Stimulated activated CD4-positive, alpha-beta T cell treated with anti-CD3 and anti-CD28 coated beads, Interleukin-1b, Interleukin-23, amount 100 ng/mL, for 48 hours (primary cell): ENCODE data around the gene CDH4.

ENCODE experiments used
- DNase-seq: peaks from one replicate; pipeline ENCODE4 v3.0.0-alpha.2; 2020

Gene CDH4

DNA sequence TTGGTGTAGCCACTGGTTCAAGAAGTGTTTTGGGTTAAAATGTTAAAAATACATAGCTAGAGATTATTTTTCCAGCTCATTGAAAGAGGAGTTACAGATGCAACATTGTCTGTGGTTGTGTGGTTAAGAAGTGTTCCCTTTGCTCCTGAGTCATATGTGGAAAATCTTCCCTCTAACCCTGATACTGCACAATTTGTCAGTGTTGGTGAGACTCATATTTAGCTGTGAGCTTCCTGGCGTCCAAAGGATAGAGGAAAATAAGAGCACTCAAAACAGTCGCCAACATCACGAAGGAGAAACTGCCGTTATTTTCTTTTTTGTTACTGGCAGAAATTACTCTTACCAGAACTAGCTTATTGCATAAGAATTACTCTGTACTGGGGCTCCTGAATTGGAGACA lies 250.4 kb downstream of the CDH4 start:
- no peak for DNase-seq

DNA sequence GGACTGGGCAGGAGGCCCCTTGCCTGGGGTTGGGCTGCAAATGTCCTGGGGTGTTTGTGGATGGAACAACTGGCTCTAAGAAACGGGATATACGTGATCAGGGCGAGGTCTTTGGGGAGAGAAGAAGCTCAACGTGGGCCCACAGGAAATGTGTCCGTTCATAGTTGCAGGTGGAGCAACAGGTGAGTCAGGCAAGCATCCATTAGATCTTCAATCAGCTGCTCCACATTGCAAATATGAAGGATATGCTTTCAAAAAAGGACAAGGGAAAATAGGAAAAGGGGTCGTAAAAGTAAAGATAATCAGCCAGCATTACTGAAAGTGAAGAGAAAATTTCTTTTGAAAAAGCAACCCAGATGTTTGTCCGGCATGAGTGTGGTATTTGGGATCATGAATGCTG lies 251.0 kb downstream of the CDH4 start:
- no peak for DNase-seq

DNA sequence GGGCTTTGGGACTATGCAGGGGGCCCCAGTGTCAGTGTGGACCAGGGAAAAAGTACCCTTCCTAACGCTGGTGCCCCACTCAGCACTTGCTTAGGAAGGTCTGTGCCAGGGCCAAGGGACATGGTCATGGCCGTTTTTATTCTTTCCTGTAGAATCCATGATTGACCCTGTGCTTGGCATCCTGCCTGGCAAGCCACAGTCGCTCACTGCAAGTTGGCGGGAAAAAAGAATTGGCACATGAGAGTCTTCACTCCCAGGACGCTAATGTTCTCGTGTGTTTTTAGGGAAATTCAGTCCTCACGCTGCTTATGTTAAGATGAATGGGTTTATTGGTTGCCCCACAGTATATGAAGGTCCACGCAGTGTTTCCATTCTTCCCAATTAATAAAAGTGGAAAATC lies 253.4 kb downstream of the CDH4 start:
- no peak for DNase-seq

DNA sequence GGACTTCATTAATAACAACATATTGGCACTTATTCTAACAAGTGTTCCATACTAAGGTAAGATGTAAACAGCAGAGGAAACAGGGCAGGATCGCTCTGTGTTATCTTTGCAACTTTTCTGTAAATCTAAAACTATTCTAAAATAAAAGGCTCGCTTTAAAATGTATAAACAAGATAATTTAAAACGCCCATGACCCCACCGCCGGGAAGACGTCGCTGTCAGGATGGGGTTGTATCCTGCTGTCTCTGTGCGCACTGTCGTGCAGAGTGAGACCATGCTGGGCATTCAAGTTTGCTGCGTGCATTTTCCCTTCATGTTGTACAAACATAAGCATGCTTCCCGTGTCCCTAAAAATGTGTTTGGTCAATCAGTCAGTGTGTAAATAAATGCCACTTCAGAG lies 255.7 kb downstream of the CDH4 start:
- no peak for DNase-seq

DNA sequence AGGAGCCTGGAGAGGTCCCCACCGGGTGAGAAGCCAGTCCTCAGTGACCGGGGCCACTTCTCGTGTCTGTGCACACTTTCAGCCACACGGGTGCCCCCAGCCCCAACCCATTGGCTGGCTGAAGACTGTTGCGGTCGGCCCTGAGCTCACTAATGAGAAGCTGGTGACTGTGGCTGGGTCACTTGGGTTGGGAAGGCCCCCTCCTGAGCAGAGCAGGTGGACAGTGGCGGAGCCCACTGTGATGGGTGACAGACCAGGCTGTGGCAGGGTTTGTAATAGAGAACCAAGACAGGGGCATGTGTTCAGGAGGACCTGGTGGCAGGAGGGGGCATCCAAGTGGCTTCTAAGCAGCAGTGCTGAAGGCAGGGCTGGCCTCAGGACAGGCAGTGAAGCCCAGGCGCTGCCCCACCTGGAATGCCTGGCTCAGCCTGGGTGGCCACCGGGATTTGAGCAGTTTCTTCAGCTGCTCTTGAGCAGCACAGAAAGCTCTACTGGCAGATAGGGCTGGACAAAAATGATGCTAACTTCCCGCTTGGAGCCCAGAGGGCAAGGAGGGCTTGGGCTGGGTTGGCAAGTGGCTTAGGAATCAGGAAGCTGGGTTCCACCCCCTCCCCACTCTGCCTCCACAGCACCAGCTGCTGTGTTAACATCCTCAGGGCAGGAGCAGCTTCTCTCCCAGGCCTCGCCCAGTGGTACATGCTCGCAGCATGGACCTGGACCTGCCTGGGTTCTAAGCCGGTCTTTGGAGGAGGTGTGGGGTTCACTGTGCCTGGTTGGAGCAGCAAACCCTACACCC lies 256.4 kb downstream of the CDH4 start:
- DNase-seq: no peak

DNA sequence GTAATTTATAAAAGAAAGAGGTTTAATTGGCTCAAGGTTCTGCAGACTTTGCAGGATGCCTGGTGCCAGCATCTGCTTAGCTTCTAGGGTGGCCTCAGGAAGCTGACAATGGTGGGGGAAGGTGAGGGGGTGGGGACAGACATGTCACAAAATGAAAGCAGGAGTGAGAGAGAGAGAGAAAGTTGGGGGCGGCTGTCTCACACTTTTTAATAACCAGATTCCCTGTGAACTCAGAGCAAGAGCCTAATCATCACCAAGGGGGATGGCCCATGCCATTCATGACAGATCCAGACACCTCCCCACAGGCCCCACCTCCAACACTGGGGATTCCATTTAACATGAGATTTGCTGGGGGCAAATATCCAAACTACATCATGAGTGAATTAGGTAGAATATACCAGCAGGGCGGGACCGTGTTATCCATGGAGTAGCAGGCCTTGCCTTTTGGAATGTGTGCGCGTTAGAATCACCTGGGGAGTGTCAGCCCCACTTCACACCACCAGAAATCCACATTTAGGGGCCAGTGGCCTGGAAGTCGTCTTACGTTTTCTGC lies 258.8 kb downstream of the CDH4 start:
- peak; percentile 38 for DNase-seq

DNA sequence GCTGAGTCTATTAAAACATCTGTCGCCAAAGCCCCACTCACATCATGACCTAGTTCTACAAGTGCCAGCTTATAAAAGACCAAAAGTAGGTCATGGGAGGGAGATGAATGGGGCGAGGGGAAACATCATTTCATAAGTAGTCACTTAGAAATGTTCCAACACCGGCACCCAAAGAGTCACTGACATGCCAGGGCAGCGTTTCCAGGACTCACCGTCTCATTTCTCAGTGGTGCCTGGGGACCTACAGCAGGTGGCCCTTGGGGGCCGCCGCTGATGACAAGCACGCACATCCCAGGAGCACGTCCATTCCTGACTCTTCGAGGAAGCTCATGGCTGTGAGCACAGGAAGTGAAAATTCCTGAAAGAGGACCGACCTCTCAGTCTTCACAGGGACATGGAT lies 260.4 kb downstream of the CDH4 start:
- no peak for DNase-seq

DNA sequence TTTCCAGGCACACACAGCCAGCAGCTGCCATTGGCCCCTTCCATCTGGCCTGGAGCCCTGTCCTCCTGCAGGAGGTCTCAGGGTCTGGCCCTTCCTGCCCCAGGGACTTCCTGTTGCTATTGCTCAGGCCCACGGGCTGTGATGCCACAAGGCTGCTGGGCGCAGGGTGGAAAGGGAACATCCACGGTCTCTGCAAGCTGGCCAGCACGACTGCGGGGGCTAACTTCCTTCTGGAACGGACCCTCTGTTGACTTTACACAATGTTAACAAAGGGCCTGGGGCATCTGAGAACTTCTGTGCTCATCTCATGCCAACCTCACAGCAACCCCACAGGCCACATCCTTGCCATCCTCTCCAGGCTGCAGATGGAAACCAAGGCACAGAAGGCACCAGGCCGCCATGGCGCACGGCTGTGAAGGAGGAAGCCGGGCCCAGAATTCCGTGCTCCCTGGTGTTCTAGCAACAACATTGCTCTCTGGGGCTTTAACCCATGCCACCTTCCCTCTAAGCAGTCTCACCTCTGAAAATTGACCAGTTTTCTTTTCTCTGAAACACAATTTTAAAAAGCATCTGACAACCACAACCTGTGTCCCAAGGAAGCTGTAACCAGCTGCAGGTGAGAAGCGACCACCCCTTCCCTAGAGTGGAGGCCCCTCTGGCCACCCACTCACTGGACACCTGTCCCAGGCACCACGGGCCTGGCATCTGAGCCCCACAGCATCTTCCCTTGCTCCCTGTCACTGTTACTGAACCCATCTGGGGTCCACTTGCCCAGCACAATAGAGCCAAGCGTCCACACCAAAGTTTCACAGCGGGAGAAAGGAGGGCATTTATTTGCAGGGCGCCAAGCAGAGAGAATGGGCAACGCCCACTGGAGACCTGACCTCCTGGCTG lies 261.3 kb downstream of the CDH4 start:
- no peak for DNase-seq

DNA sequence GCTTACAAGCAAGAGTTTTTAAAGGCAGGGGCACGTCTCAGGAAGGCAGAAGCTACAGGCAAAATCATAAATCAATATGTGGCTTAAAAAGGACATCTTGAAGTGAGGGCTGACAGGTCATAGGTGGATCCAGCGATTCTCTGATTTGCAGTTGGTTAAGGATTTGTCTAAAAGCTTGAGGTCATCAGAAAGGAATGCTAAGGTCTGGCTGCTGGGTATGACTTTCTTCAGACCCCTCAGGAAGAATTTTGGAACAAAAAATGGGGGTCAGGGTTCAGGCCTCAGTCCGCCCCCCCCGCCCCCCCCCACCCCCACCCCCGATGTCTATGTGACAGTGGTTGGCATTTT lies 261.9 kb downstream of the CDH4 start:
- no peak for DNase-seq

DNA sequence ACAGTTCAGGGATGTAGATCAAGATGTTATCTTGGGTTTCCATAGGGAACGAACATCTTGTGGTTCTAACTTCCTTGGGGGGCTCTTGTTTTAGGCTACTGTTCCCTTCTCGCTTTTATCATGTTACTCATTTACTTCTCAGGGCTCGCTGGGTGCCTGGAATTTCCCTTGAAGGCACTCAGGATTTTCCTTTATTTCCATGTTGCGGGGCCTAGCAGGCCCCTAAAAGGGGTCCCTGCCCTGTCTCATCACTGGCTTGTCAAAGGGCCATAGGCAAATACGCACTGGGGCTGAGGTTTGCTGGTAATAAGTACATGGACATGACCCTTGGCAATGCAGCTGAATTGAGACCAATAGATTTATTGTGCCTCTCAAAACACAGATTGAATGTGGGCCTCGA lies 262.3 kb downstream of the CDH4 start:
- no peak for DNase-seq

DNA sequence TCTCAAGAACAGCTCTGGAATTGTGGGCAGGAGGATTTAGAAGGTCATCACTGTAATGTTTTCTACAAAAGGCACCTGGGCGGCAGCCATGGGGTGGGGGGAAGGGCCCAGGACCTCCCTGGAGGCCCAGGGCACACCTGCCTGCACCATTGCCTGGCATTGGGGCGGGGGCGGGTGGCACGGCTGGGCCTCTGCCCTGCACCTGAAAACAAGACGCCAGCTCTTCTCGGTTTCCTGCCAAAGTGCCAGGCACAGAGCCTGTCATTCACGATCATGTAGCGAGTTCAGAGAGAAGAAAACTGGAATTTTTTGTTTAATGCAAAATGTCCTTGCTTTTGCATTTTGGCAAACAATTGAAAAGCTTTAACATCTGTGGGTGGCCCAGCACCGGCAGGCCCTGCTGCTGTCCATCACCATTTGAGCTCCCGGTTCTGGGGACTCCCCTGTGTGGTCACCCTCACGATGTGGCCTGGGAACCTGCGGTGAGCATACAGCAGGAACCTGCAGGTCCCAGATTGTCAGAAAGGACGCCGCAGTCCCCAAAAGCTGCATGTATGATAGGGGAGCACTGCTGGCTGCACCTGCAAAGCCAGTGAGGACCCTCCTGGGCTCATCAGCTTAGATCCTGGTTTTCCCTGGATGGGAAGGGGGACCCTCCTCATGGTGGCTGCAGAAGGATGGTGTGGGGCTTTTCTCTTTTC lies 262.9 kb downstream of the CDH4 start:
- DNase-seq: no peak

DNA sequence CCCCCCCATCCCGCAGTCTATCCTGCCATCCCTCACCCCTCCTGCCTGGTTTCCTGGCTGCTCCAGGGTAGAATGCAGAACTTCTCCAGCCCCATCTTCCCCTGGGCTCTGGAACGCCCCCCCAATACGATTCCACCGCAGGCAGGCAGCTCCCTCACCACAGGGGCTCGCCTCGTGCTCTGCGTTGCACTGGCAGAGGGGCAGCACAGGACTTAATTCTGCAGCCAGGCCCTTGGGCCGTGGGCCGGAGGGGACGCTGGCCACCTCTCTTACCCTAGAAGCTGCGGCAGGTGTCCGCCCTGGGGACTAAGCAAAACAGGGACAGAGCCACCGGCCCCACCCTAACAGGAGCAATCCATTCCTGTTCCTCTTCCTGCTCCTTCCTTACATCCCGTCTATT lies 263.9 kb downstream of the CDH4 start:
- no peak for DNase-seq

DNA sequence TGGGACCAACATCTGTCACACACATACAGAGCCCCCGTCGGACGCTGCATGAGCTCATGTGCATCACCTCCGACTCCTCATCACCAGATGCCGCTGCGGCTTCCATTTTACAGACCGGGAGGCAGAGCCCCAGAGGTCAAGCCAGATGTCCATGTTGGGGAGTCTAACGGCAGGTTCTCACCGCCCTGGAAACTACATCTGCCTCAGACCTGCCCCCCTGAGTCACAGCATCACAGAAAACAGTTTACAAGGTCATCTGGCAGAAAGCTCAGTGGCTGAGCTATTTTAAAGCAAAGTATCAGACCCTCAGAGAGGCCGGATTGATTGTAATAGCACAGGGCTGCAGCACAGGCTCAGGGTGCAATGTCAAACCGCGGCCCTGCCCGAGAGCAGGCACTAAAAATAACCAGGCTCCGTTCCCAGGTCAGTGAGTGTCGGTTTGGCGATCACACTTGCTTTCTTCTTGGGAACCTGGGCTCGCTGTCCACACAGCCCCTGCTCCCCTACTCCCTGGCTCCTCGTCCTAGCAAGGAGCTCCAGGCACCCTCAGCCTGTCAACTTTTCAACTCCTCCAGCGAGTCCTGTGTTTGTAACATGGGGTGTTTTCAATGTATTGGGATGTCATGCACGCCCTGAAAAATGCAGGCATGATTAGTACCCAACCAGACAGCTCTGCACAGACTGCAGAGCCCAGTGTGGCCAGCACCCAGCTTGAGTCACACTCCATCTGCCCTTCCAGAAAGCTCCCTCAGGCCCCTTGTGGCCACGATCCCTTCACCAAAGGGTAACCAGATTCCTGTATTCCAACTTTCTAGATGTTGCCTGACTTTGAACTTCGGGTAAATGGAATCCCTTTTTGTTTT lies 264.5 kb downstream of the CDH4 start:
- DNase-seq: no peak

DNA sequence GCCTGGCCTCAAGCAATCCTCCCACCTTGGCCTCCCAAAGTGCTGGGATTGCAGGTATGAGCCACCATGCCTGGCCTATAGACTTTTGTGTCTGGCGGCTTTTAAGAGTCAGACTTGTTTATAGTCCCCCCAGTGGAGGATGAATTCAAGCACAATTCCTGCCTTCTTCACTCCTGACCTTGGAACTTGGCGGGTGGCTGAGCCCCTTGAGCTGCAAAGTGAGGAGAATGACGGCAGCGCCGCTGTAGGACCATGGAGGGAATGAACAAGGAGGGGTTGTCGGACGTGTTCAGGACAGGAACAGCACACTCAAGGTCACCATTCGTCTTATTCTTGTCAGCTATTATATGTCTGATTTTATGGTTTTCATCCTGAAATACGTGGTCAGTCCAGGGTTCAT lies 265.4 kb downstream of the CDH4 start:
- no peak for DNase-seq

DNA sequence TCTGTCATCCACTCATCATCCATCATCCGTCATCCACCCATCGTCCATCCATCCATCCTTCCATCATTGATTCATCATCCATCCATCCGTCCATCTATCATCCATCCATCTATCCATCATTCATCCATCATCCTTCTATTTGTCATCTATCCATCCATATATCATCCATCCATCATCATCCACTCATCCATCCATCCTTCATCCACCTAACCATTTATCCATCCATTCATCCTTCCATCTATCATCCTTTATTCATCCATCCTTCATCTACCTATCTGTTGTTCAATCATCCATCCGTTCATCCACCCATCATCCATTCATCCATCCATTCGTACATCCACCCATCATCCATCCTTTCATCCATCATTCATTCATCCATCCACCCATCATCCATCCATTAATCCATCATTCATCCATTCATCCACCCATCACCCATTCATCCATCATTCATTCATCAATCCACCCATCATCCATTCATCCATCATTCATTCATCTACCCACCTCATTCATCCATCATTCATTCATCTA lies 266.4 kb downstream of the CDH4 start:
- DNase-seq: no peak

DNA sequence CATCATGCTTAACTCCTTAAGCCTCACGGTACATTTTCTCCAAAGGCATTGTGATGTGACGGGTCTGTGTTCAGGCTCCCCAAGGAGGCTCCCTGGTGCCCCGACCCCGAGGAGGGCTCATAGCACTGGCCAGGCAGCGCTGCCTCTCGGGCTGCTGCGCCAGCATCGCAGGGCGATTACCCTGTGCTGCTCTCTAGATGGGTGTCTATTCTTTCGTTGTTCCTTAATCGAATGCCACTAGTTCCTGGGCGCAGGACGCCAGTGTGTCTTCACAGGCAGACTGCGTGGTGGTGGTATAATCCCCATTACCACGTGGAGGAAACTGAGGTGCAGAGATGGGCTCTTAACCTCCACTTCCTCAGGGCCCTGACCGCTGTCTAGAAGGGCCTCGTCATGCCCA lies 267.4 kb downstream of the CDH4 start:
- no peak for DNase-seq

DNA sequence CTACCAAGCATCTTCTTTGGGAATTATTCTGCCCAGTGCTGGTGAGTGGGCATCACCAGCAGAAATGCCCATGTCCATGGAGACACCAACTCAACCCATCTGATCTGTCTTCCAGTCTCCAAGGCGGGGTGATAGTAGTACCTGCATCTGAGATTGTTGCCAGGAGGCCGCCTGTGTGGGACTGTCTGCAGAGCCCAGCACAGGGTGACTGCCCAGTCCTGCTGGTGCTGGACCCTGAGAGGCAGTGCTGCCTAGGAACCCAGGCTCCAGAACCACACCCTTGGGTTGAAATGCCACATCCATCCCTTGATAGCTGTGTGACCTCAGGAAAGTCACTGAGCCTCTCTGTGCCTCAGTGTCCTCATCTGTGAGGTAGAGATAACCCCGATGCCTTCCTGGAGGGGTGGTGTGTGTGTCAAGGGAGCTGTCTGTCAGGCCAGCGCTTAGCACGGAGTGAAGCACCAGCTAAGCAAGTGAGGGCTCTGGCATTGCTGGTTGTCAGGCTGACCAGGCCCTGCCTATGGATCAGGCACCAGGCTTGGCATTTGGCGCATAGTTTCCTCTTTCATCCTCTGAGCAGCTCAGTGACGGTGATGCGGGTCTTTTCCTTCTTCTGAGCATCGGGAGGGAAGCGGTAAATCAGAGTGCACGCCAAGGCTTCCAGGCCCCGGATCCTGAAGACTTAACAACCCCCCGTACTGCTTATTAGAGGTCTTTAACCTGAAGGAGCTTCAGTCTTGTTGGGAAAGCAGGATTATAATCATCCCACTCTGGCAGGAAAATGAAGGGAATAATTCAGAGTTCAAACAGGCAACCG lies 268.2 kb downstream of the CDH4 start:
- no peak for DNase-seq

DNA sequence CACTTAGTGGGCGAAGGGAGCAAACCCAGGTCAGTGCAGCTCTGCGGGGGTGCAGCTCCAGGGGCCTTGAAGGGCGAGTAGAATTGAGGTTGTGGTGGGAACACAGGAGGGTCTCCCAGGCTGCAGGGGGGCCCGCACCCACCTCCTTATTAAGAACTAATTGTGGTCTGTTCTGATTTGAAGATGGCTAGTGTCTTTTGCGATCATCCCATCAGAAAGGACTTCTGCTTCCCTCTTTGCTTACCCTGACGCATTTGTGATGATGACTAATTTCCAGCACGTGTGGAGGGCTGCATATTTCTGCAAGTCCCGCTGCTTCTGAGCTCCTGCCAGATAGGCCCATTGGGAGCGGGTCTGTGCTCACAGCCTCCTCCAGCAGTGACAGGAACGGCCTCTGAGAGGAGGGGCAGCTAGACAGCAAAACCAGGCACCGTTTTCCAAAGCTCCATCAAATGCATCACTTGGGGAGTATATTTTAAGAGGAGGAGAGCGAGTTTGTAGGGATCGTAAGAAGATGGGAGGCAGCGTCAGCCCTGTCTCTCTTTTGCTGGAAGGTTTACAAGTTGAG lies 268.9 kb downstream of the CDH4 start:
- DNase-seq: no peak

DNA sequence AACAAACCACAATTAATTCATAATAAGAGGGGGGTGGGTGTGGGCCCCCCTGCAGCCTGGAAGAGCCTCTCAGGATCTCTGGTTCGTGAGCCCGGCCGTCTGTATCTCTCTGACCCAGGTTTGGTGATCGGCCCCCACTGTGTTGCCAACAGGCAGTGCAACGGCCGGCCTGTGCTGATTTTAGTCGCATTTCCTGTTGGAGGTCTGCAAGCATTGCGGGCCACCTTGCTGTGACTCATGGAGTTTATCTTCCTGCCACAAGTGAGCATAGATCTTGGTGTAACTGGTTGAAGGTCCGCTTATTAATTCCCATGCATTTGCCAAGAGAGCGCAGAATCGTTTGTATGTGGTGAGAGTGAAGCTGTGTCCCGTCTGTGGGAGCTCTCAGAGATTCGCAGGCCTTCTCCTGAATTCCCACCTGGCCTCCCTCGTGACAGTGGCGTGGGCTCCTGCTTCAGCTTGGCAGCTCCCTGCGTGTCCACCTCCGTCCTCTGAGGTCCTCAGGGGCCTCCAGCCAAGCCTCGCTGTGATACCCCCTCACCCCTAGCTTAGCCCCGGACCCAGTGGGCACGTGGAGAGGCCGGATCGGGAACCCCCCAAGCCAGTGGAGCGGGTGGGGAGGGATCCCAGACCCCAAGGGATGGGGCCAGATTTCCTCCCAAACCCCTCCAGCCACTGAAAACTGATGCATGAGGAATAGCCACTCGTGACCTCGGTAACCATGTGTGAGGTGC lies 269.8 kb downstream of the CDH4 start:
- DNase-seq: no peak

DNA sequence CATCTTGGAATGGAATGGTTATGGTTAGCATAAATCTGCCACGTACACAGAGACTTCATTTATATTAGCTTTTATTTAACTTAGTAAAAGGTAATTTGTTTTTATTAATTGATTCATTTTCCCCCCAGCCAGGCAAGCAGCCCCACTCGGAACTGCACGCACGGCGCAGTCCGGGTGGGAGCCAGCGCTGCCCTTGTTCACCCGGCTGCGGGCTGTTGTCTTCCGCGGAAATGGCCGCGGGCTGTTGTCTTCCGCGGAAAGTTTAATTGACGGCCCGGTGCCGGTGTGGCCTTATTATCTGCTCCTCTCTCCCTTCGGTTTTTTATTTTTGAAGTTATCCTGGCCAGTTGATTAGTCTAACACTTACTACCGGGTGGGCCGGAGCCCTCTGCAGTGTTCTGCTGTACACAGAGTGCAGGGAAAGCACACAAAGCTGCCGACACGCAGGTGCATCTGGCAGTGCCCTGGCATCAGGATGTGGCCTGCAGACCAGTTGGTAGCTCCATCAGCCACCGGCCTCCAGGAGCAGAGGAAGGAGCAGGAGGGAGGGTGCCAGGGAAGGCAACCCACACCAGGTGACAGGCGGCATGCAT lies 270.5 kb downstream of the CDH4 start:
- no peak for DNase-seq
